Activated naive CD4-positive, alpha-beta T cell (primary cell): ENCODE data around the gene TMX3.
A peak's percentile ranks its signal among the peaks of the same experiment; 100 is the strongest.

ENCODE experiments used
- DNase-seq, 4 experiments: peaks; one replicate each; lab custom pipeline; 2025; lab: John Stamatoyannopoulos, UW

Gene TMX3, protein sequence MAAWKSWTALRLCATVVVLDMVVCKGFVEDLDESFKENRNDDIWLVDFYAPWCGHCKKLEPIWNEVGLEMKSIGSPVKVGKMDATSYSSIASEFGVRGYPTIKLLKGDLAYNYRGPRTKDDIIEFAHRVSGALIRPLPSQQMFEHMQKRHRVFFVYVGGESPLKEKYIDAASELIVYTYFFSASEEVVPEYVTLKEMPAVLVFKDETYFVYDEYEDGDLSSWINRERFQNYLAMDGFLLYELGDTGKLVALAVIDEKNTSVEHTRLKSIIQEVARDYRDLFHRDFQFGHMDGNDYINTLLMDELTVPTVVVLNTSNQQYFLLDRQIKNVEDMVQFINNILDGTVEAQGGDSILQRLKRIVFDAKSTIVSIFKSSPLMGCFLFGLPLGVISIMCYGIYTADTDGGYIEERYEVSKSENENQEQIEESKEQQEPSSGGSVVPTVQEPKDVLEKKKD

DNA sequence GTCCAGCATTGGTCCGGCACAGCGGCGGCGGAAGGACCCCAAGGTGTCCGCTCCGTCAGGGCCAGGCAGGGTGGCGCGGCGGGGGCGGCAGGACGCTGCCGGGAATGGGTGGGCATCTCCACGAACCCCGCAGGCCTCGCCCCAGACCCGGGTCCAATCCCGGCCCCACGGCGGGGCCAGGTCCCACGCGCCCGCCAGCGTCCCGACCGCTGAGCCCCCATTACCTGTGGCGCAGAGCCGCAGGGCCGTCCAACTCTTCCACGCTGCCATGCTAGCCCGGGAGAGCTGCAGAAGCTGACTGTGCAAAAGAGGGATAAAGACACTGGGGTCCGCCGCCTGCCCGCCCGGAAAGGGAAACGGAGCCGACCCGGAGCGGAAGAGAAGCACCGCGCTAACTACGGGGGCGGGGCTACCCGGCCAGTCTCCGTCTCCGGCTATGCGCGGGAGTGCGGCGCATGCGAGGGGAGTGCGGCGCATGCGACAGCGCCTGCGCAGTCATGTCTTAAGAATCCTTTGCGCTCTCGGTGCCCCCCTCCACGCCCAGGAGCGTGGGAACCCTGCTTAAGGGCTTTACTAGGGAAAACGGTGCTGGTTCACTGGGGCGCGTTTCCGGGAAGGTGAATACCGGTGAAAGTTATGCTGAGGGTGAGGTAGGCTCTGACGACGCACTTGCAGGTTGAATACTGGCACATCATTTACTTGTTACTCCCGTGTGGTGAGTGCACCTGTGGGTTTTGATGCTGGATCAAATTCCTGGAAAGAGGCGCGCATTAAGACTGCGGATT lies at the start of gene TMX3:
Gene TMX3, minus strand, starts transcription at position 397 of the 785 bp plus-strand sequence. Its CDS starts 127 bp downstream, at position 270.
- peak; percentile 72 to 90 (median 76) for DNase-seq

- no peak for DNase-seq
Observed at GRCh38 chr18:68764016-68764415, 49.1 kb upstream of the TMX3 start.

DNA sequence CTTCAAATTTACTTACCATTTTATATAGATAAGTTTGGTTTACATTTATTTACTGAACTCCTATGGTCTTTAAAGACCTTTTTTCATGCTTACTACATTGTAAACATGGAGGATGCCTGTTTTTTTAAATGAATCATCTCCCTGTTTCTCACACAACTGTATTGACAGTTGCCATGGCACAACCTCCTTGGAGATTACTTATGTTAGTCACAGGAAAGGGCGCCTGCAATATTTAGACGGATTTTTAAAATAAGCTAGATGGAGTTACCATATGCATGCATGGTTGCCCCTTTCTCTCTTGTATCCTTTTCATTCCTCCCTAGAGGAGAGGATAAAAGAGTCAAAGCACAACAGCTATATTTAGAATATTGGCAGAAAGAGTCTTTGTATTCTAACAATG lies 48.2 kb upstream of the TMX3 start:
- no peak for DNase-seq

DNA sequence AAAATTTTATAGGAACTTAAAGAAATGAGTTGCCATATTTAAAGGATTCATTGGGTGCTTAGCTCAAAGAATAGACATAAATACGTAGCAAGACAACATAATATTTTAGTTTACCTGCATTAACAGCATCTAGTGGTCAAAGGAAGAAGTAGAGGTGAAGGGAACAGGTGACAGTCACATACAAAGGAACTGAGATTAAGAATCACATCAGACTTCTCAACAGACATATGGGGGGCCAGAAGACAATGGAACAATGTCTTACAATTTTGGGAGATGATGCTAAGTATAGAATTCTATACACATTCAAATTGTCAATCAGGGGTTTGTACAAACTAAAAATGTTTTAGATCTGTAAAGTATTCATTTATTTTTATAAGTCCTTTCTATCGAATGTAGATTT lies 44.4 kb upstream of the TMX3 start:
- no peak for DNase-seq

DNA sequence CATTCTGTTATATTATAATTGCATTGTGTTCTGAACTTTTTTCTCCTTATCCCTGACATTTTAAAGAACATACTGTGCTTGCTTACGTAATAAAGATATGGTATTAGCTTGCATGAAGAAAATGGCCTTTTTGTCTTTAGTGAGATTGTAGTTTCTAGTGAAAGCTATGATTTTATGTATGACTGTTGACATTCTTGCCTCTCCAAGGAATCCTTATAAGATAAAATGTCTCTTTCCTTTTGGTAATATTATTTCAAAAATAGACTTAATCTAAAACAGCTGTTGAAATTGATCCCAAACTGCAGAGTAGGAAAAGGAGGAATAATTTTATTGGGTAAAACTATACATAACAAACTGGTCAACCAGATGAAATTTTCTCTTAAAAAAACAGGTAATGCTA lies 42.2 kb upstream of the TMX3 start:
- DNase-seq, result no peak

DNA sequence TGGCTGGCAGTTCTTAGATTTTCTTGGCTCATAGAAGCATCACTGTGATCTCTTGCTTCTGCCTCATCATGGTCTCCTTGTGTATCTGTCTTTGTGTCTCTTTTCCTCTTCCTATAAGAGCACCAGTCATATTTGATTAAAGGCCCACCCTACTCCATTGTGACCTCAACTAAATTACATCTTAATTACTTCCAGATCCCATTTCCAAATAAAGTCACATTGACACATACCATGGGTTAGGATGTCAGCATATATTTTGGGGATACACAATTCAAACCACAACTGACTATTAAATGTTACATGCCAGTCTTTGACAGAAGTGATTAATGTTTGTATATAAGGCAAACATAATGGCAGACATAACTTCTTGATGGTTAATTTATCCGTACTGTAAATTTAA lies 27.3 kb upstream of the TMX3 start:
- no peak for DNase-seq

DNA sequence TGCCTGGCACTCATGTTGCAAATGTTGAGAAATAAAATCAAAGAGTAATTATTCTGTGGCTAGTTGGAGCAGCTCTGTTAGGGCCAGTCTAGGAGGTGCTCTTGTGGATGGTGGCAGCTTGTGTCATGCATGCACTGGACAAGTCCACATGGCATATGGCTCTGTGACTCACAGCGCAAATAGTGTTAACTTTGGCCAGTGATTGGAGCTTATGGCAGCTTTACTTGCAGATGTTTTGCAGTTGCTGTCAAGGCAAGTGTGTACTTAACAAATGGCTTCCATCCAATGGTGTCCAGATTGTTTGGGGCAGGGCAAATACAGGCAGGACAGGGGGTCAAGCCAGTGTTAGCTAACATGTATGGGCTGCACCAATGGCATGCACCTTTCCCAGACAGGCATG lies 26.1 kb upstream of the TMX3 start:
- DNase-seq, result no peak

DNA sequence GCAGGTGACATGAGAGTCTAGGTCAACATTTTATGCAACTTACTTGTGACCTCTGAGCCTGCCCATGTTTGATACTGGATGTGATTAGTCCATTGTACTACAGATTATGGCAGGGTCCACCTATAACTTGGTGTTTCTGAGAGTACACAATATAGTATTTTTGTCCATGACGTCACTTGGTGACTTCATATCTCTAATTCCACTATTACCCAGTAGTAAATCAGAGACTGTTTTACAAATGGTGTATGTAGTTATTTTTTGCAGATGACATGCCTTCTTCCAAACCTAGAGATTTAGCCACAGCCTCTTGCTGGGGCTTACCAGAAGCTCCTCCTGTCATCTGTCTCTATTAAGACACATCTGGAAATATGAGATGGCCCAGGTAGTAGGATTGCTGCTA lies 24.6 kb upstream of the TMX3 start:
- no peak for DNase-seq

DNA sequence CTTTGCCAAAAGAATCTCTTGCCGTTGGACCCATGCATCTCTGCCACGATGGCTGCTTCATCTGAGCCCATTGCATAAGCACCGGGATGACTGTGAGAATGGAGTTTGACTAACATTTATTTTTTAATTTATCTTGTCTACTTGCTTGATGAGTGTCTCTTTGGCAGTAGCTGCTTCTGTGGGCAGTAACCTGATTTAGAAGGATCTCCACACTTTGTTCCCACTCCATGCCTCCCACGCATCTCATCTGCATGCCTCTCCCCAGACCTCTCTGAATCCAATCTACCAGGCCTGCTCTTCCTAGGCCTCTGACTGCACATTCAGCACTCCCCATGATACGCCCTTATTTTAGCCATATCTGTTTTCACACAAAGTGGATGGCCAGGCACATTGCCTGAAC lies 23.7 kb upstream of the TMX3 start:
- DNase-seq, result no peak

DNA sequence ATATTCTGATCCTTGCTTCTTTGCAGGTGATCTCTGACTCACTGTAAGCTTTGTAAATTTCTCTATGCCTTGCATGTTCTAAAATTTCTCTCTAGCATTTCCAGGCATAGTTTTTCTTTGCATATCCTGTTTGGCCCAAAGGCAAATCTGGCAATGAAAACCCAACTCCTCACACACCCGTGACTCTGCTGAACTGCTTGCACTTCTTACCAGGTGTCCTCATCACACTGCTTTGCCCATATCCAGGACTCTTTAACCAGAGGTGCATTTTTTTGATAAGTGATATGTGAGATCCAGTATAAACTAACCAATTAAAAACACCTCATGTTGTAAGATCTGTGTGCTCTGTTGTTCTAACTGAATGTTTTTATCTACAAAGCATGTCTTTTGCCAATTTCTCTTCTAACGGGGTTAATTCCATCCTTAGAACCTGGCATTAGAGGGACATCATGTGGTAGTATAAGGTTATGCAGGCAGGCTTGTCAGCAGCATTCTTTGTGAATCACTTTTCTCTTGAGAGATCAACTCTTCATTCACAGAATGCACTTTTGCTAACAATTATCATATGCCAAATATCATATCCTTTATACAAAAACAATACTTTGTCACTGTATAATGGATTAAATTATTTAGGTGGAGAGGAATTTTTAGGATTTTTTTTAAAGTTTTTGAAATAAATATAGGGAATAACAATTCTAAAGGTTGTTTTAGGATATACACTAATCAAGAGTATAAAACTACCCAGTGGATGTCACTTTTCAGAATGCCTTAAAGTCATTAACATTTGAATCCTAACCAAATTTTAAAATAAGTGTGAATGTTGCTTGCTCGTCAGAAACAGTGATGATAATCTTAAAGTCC lies 20.8 kb upstream of the TMX3 start:
- no peak for DNase-seq

- no peak for DNase-seq
Observed at GRCh38 chr18:68734308-68734707, 19.4 kb upstream of the TMX3 start.

- DNase-seq, result no peak
Observed at GRCh38 chr18:68733707-68734106, 18.8 kb upstream of the TMX3 start.

DNA sequence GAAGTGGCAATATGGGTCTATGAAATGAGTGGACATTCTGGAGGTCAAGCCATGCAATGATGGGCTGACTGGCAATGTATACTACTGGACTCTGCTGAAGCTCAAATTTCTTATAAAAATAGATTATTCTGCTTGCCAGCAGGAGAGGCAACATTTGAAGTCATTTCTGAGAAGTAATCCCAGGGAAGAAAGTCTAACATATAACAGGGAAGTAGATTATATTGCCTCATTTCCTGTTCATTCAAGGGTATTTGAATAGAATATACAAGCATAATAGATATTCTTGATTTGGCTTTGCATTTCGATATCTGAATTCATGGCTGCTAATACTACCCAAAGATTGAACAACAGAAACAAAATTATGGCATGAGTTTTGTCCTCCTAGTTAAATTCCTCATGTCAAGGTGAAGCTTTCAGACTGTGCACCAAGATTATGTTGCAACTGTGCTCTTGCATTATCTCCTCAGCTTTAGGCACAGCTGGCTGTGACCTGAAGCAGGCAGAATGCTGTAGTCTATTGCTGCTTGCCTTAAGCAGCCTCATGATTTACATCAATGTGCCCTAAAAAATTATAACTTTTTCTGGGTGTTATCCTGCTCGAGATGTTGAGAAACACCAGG lies 13.3 kb upstream of the TMX3 start:
- DNase-seq, result no peak

GRCh38 chr18:68727506-68727905 lies 12.6 kb upstream of the TMX3 start:
- no peak for DNase-seq

- no peak for DNase-seq
Observed at GRCh38 chr18:68725346-68725745, 10.4 kb upstream of the TMX3 start.

DNA sequence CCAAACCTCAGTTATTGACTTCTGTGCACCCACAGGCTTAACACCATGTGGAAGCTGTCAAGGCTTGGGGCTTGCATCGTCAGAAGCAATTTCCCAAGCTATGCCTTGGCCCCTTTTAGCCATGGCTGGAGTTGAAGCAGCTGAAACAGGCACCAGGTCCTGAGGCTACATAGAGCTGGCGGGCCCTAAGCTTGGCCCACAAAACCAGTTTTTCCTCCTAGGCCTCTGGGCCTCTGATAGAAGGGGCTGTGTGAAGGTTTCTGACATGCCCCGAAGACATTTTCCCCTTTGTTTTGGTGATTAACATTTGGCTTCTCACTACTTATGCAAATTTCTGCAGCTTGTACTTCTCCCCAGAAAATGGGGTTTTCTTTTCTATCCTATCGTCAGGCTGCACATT lies 9.1 kb upstream of the TMX3 start:
- DNase-seq, result no peak

GRCh38 chr18:68723539-68723938 lies 8.6 kb upstream of the TMX3 start:
- no peak for DNase-seq

GRCh38 chr18:68722821-68723220 lies 7.9 kb upstream of the TMX3 start:
- DNase-seq, result no peak

DNA sequence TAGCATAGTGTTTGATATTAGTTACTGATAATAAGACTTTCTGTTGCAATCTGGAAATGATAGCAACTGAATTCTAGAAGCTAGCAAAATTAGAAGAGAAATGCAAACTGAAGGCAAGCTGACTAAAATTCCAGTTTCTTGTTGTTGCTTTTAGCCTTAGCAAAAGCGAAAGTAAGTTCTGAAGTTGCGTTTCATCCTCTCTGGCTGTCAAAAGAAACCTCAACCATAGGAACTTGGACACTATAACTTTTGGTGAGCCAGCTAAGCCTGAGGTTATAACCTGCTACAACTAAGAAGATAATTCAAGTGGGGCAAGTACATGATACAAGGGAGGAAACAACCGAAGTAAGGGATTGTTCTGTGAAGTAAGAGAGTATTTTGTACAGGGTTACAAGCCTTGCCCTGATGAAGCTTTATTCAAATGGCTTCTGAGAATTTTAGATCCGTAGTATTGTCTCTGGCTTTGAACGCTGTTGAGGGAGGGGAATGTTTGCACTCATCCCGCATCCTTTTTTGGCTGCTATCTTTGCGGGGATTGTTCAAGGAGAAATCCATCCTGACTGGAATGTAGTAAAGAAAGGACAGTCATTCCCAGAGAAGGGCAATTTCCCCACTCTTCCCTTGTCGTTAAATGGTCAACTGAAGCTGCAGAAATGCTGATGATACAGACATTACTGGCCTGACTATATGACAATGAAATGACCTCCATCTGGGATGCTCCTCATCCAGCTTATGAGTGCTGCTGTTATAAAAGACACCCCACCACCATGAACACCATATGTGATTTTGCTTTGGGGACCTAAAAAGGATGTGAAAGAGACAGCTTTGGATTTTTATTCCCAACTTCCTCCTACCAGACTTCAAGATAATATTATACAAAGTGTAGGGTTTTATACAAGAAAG lies 7.0 kb upstream of the TMX3 start:
- DNase-seq, result no peak

GRCh38 chr18:68714366-68714711 lies 569 bp downstream of the TMX3 start:
- no peak for DNase-seq

DNA sequence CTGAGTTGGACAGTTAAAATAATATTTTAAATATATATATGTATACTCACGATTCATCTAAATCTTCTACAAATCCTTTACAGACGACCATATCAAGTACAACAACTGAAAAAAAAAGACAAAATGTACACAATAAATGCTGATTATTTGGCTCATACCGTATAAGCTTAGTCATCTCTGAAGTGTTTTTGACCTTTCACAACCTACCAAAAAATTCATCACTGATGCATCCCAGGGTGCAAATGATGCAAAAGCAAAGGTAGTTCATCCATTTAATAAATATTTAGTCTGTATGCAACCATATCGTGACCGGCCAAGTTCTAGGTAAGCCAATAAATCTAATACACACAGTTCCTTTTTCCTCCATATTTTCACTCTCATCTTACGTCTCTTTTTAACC lies 1.1 kb downstream of the TMX3 start:
- no peak for DNase-seq
